NCI-H82 treated with DMSO at 0.1 percent for 48 hours (cell line): Measurements from ENCODE around the gene RAD51D.
"Not testable (repeated sequence)": the region's sequence is repeated elsewhere in the genome, so short reads cannot be mapped to it uniquely, and the experiment has no call there.

Experiments
- DNase-seq: peaks from one replicate; lab custom pipeline; 2025; ENCODE audit not compliant: unreplicated experiment; lab: John Stamatoyannopoulos, UW

The RAD51D gene

DNA sequence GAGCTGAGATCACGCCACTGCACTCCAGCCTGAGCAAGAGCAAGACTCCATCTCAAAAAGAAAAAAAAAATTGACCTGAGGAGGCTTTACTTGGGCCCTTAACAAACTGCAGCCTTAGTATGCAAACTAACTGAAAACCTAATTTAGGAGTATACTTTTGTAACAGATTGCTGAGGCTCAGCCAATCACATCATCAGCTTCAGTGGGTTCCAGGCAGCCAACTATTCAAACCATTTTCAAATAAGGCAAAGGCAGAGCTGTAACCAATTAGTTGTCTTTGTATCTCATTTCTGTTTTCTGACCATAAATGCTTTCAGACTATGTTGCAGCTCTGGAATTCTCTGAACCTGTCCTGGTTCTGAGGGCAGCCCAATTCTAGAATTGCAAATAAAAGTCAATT is 23.9 kb downstream of the RAD51D start:
- no peak for DNase-seq

DNA sequence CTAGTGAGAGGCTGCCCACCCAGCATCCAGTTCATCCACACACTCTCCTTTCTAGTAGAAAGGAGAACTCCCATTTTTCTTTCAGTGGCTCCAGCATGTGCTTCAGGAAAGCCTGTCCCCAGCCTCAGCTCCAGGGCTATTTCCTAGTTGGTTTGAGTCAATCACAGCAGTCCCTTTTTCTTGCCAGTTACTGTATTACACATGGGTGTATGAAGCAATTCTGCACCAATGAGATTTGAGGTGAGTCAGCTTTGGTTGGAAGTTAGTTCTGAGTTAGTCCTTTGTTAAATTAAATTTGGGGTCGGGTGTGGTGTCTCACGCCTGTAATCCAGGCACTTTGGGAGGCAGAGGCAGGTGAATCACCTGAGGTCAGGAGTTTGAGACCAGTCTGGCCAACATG is 24.8 kb downstream of the RAD51D start:
- DNase-seq: no peak

DNA sequence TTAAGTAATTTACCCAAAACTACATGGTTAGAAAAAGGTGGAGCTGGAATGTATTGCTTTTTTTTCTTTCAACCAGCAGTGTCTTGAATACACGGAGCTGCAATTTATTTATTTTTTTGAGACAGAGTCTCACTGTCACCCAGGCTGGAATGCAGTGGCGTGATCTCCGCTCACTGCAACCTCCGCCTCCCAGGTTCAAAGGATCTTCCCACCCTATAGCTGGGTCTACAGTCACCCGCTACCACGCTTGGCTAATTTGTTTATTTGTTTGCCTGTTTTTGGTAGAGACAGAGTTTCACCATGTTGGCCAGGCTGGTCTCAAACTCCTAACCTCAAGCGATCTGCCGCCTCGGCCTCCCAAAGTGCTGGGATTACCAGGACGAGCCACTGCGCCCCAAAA is 29.0 kb downstream of the RAD51D start:
- DNase-seq: not testable (repeated sequence)

DNA sequence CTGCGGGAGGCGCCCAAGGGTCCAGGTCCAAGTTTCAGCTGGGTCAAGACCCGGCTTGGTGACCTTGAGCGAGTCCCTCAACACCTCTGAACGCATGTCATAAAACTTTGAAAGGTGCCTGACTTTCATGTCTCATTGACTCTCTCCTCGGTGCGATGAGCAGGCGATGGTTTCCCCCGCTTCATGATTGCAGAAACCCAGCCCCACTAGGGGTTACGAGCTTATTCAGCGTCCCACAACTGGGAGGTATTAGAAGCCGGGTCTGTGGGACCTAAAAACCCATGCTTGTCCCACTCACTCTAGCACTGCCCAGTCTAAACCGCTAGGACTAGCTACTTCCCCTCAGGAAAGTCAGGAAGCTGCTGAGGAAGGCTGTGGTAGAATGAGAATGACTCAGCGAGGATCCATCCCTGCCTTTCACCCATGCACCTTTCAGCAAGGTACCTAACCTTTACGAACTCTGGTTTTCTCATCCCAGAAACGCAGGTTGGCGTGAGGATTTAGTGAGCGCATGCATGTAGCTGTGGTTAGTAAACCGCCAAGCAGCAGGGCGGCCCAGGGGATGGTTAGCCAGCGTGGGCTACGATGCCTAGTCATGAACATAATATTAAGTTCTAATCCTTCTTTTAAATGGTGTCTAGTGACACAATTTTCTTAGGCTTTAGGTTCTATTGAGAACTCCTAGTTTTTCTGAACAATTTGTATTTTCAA is 29.9 kb downstream of the RAD51D start:
- DNase-seq: no peak

DNA sequence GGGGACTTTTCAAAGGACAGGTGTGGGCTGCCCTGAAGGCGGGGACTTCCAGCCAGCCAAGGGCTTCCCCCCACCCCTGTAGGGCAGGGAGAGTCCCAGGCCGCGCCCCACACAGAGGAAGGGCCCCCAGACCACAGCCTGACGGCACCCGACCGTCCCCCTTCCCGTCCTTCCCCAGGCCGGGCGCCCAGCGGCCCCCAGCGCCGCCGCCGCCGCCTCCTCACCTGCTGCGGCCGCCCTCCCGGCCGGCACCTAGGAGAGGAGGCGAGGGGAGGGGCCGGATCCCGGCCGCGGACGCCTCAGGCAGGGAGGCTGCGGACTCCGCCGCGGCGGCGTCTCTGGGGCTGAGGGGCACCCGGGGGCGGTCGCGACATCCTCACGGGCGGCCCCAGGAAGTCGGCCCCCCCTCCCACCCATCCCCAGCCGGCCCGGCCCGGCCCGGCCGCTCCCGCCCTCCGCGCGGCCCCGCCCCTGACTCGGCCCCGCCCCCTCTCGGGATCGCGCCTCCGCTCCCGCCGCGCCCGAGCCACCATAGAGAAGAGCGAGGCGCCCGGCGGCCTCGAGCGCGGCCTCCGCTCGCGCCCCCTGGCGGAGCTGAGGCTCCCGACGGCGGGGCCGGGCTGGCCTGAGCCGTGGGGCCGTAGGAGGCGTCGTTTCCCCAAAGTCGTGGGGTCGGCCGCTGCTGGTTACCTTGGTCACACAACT is 30.6 kb downstream of the RAD51D start:
- peak; percentile 37 for DNase-seq

DNA sequence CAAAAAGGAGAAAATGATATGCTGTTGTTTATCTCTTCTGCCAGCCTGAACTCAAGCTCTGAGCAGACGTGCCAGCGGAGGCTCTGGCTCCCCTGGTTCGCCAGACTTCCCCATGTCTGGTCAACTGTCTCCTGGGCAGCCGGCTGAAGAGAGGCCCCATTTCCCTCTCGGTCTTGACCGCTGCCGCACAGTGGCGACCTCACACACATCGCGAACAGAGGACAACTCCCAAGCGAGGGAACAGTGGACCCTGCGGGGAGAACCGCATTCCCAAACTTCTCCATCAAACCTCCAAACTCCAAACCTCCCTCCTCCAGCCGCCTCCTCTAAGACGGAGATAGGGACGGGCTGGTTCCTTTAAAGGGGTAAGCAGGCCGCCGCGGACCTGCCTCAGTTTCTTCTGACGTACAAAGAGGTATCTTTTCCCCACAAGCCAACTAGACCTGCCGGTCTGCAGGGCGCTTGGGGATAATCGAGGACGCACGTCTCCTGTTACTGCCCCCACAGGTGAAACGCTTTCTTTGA is 31.2 kb downstream of the RAD51D start:
- DNase-seq: no peak

DNA sequence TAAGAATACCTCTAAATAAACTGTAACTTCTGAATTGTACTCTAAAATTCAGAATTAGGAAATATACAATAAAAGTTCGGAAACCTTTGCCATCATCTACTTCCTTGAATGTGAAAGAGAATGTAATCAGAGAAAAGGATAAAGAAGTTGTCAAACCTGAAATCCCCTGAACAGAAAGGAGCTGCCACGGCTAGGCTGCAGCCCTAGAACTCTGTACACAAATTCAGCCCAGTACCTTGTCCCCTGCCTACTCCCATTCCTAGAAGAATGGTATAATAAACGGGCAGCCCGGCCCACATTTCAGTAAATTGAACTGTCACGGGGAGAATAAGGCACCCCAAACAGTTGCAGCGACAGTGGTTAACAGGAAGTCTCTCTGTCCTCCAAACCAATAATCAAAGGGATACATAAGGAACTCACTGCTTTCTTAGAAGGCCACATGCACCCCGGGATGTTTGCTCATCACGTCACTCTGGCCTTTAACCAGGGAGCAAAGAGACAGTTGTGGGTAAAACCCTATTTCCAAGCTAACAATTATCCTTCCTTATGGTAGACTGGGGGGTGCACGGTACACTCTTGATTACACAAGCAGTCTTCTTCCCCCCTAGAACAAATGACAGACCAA is 31.8 kb downstream of the RAD51D start:
- DNase-seq: no peak

DNA sequence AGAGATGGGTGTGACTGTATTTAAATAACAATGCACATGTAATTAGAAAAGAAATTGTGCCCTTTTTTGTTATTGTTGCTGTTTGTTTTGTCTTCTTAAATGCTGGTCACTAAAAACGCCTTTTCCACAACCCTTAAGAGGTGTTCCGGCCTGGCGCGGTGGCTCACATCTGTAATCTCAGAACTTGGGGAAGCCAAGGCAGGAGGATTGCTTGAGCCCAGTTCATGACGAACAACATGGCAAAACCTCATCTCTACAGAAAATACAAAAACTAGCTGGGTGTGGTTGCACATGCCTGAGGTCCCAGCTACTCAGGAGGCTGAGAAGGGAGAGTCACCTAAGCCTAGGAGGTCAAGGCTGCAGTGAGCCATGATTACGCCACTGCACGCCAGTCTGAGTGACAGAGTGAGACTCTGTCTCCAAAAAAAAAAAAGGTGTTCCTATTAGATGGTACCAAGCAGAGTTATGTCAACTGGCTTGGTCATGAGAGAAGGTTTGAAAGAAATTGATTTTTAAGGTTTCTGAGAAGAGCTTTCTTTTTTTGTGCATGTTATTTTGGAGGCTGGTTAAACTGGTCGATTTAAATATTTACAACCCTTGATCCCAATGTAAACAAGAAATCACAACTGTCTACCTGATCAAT is 32.6 kb downstream of the RAD51D start:
- no peak for DNase-seq

DNA sequence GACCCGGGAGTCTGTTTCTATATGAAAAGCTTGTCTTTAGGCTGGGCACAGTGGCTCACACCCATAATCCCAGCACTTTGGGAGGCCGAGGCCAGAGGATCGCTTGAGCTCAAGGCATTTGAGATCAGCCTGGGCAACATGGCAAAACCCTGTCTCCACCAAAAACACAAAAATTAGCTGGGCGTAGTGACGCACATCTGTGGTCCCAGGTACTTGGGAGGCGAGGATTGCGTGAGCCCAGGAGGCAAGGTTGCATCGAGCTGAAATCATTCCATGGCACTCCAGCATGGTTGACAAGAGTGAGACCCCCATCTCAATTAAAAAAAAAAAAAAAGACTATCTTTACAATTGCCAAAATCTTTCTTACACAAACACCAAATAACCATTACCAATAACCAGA is 33.5 kb downstream of the RAD51D start:
- DNase-seq: no peak

GRCh38 chr17:35084987-35085386 is 34.7 kb downstream of the RAD51D start:
- DNase-seq: no peak

- DNase-seq: no peak
Observed at GRCh38 chr17:35083071-35083470, 36.6 kb downstream of the RAD51D start.

- DNase-seq: peak; percentile 84
Observed at GRCh38 chr17:35082073-35082657, 37.5 kb downstream of the RAD51D start.

GRCh38 chr17:35081638-35082037 is 38.0 kb downstream of the RAD51D start:
- no peak for DNase-seq

DNA sequence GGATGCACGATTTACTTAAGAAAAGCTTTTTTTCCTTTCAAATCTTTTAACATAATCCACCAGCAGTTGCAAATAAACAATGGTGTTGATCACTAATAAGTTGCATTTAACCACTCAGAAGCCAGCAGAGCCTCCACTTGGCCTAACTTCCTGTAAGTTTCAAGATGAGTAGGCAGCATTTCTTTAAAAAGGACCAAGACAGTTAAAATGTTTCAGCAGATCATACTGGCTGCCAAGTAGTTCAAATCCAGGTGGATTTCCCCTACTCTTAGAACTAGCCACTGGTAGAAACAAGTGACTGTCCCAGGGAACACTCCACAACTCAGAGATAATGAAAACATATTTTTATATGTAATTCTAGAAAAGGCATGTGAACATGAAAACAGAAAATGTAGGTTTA is 39.1 kb downstream of the RAD51D start:
- no peak for DNase-seq

- no peak for DNase-seq
Observed at GRCh38 chr17:35079547-35080423, 39.9 kb downstream of the RAD51D start.

DNA sequence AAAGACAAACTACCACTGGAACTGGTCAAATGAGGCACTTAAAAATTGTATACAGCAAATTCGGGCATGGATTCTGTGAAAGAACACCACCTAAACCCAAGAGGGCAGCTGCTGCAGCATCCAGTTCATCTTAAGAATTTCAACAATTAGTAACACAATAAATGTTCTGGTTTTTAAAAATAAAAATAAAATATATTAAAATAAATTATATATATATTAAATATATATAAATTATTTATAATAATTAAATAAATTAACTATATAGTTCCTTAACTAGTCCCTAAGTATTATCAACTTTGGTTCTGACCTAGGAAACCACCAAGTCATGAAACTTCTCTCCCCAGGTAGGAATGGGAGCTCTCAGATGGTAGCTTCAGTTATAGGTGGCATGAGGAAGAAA is 42.8 kb downstream of the RAD51D start:
- no peak for DNase-seq

DNA sequence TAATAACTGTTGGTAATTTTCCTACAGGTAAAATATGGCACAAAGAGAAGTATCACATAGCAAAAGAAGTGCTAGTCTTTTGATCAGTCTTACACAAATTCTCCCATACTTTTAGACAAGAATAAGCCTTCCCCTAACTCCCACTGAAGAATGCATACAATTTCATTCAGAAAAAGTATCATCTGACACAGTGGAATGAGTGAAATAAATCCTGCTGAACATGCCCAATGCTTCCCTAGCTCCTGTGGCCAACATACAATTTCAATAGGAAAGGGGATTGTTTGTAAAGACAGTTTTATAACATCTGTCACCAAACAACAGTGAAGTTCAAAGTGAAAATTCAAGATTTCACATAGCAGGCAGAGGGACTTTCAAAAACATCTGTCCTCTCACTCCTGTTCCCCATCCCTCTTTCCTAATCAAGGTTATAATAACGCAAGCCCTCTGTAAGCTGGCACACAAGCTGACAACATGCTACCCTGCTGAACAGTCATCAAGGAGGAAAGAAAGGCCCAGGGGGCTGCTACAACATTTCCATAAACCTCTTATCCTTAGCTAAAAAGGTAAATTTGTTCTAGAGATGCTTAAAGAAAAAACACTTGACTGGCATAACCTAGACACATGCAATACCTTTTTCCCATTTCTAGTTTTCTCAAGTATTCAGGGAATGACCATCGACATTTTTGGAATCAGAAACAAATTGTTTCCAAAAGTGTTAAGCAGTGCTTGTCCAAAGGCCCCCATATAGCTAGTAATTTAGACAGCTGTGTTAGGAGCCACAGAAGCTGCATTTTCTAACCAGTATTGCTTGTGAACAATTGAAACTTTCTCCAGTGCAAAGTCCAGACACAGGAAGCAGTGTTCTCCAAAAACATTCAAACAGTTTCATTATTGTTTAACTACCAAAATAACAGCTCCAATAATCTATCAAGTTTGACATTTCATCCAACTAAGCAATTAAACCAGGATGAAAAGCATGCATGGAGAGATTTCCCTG is 44.7 kb downstream of the RAD51D start:
- no peak for DNase-seq

- no peak for DNase-seq
Observed at GRCh38 chr17:35073991-35074627, 45.6 kb downstream of the RAD51D start.
